CD4-positive, alpha-beta T cell (primary cell): Measurements from ENCODE around the gene PPM1F. TPM values are rescaled to one million over a fixed set of nuclear protein-coding genes. Genes with fewer than 3 reads are reported as not detected.

ENCODE experiments used
- ATAC-seq: fragments of 200-7000 bp; cut with Tn5 transposase; one replicate; pipeline ENCODE4 v1.10.0; 2022; ENCODE audit warnings: mild to moderate bottlenecking; ENCODE audit not compliant: poor library complexity
- CTCF ChIA-PET: fragments of 350-600 bp; sonication (Branson Sonifier 250); formaldehyde crosslinking; loops from one replicate; lab custom pipeline; 2021; ENCODE audit warnings: antibody characterized with exemption, inconsistent platforms; lab: Charles Lee
- POLR2A ChIA-PET: fragments of 350-600 bp; sonication (Branson Sonifier 250); formaldehyde crosslinking; loops from one replicate; lab custom pipeline; 2021; ENCODE audit warnings: antibody characterized with exemption, inconsistent platforms; lab: Charles Lee
- DNase-seq, 14 experiments: peaks; one replicate each; pipeline ENCODE4 v3.0.0-alpha.2; 2013 to 2020; ENCODE audit warnings: mixed read lengths in 2 of 14
- H3K27ac ChIP-seq, 2 donors: one replicate each; pipeline versions ENCODE4 v1.5.1 to v1.7.0; 2013; ENCODE audit warnings: low read length in 2 of 2, low read depth in 1 of 2, mild to moderate bottlenecking in 1 of 2
- H3K27me3 ChIP-seq, 2 experiments: 1 replicate in 1 of 2; 2 replicates in 1 of 2; pipeline versions ENCODE4 v1.6.1 to v1.7.0; 2013; ENCODE audit warnings: low read length in 2 of 2, control low read depth in 1 of 2, mild to moderate bottlenecking in 1 of 2, moderate library complexity in 1 of 2; ENCODE audit not compliant: insufficient read depth in 2 of 2, control insufficient read depth in 1 of 2
- H3K36me3 ChIP-seq: one replicate; pipeline ENCODE4 v1.6.1; 2013; ENCODE audit warnings: low read length, control low read depth; ENCODE audit not compliant: insufficient read depth
- H3K4me1 ChIP-seq: one replicate; pipeline ENCODE4 v1.6.1; 2013; ENCODE audit warnings: low read length, control low read depth; ENCODE audit not compliant: insufficient read depth
- H3K4me3 ChIP-seq: one replicate; pipeline ENCODE4 v1.5.1; 2013; ENCODE audit warnings: mild to moderate bottlenecking, low read length, moderate library complexity
- H3K9me3 ChIP-seq, 2 experiments: 1 replicate in 1 of 2; 2 replicates in 1 of 2; pipeline versions ENCODE4 v1.6.1 to v1.7.0; 2013; ENCODE audit warnings: low read length in 2 of 2, mild to moderate bottlenecking in 2 of 2, control low read depth in 1 of 2, moderate library complexity in 1 of 2; ENCODE audit not compliant: control insufficient read depth in 1 of 2, insufficient read depth in 1 of 2
- H3K27ac Mint-ChIP-seq: one replicate; pipeline ENCODE4 v1.8.0; 2020; ENCODE audit warnings: mixed read lengths
- H3K27me3 Mint-ChIP-seq: one replicate; pipeline ENCODE4 v1.8.0; 2021; ENCODE audit warnings: mixed read lengths
- H3K36me3 Mint-ChIP-seq: one replicate; pipeline ENCODE4 v1.8.0; 2021; ENCODE audit warnings: low read depth, mixed read lengths
- H3K4me1 Mint-ChIP-seq: one replicate; pipeline ENCODE4 v1.8.0; 2021; ENCODE audit warnings: low read depth, mixed read lengths
- H3K4me3 Mint-ChIP-seq: one replicate; pipeline ENCODE4 v1.8.0; 2020; ENCODE audit warnings: mild to moderate bottlenecking, mixed read lengths
- H3K9me3 Mint-ChIP-seq: one replicate; pipeline ENCODE4 v1.8.0; 2020; ENCODE audit warnings: mixed read lengths
- CTCF ChIP-seq: fragments of 200-600 bp; IDR thresholded peaks from one replicate; pipeline ENCODE4 v1.8.0; 2022; ENCODE audit warnings: antibody characterized with exemption, mild to moderate bottlenecking
- intact Hi-C, 2 experiments: fragments of 100-400 bp; cut with DNase I in 1 of 2; cut with micrococcal nuclease in 1 of 2; formaldehyde crosslinking; loops; one replicate each; pipeline versions ENCODE4 v1.15.1 to v1.9.0; 2023 to 2025; cut with DNase I, micrococcal nuclease
- total RNA-seq, 174 experiments: library from RNA in 2 of 174; stranded (reverse) in 2 of 174; gene quantifications; one replicate each; pipeline ENCODE4 v1.2.3 and lab custom pipeline; 2021 to 2026

The PPM1F gene
- total RNA-seq, 2 experiments from 2014 or later, result 18.0 to 18.3 TPM

GRCh38 chr22:21918466-21919185 is 34.0 kb downstream of the PPM1F start:
- Mint-ChIP-seq H3K27me3 (no peaks in the 10 kb centered on the region), H3K36me3 (no peaks in the 10 kb centered on the region), H3K4me1 (no peaks in the 10 kb centered on the region), H3K9me3 (no peaks in the 10 kb centered on the region), H3K27ac (no peak overlapping the region), H3K4me3 (no peak overlapping the region)
- Histone ChIP-seq H3K9me3 (no peaks in the 10 kb centered on the region), H3K27me3 (no peaks in the 10 kb centered on the region), H3K36me3 (peaks cover 2% of the 10 kb centered on the region), H3K27ac (no peak overlapping the region), H3K4me1 (no peaks in the 10 kb centered on the region), H3K4me3 (no peak overlapping the region)
- DNase-seq (no peak), ATAC-seq (no peak)
- ChIA-PET CTCF (no interaction called here), POLR2A (no interaction called here)
- TF ChIP-seq CTCF, result no peak
- intact Hi-C loops, result no loop called here

GRCh38 chr22:21917959-21918261 is 34.7 kb downstream of the PPM1F start:
- Histone ChIP-seq H3K27ac (no peak overlapping the region), H3K9me3 (no peaks in the 10 kb centered on the region), H3K4me1 (no peaks in the 10 kb centered on the region), H3K4me3 (no peak overlapping the region), H3K36me3 (peaks cover 2% of the 10 kb centered on the region), H3K27me3 (no peaks in the 10 kb centered on the region)
- no peaks in the 10 kb centered on the region for H3K36me3 Mint-ChIP-seq
- TF ChIP-seq CTCF, result no peak
- ATAC-seq (no peak), DNase-seq (no peak)
- ChIA-PET CTCF (interaction anchor here (0.6 kb wide), 1 partner anchor 59 kb away, joined by 3 read pairs; no protein-coding TSS in a partner anchor), POLR2A (no interaction called here)
- H3K4me3 Mint-ChIP-seq, result no peak overlapping the region
- no peaks in the 10 kb centered on the region for H3K4me1 Mint-ChIP-seq
- no peaks in the 10 kb centered on the region for H3K27me3 Mint-ChIP-seq
- intact Hi-C loops, result no loop called here
- no peaks in the 10 kb centered on the region for H3K9me3 Mint-ChIP-seq
- H3K27ac Mint-ChIP-seq, result no peak overlapping the region

- no peaks in the 10 kb centered on the region for H3K4me1 ChIP-seq
- H3K27me3 ChIP-seq, result no peaks in the 10 kb centered on the region
- DNase-seq, result no peak
- Mint-ChIP-seq H3K4me1 (no peaks in the 10 kb centered on the region), H3K9me3 (no peaks in the 10 kb centered on the region), H3K4me3 (no peak overlapping the region), H3K36me3 (no peaks in the 10 kb centered on the region), H3K27ac (no peak overlapping the region), H3K27me3 (no peaks in the 10 kb centered on the region)
- CTCF ChIA-PET, result interaction anchor here (0.6 kb wide), 1 partner anchor 60 kb away, joined by 3 read pairs; no protein-coding TSS in a partner anchor
- POLR2A ChIA-PET, result no interaction called here
- no peaks in the 10 kb centered on the region for H3K9me3 ChIP-seq
- ATAC-seq, result no peak
- H3K27ac ChIP-seq, result no peak overlapping the region
- H3K4me3 ChIP-seq, result no peak overlapping the region
- no peak for TF ChIP-seq CTCF
- intact Hi-C loops, result no loop called here
- no peaks in the 10 kb centered on the region for H3K36me3 ChIP-seq
Measured at GRCh38 chr22:21917181-21917958, 35.3 kb downstream of the PPM1F start.
